HepG2 (cell line): ENCODE data around the gene CCDC88B. TPM values are rescaled to one million over a fixed set of nuclear protein-coding genes. Genes with fewer than 3 reads are reported as not detected.

ENCODE experiments used
- ATM ChIP-seq: fragments of 450-650 bp; IDR thresholded peaks from 2 replicates; pipeline ENCODE4 v1.7.1; 2017; ENCODE audit warnings: mild to moderate bottlenecking, borderline replicate concordance
- BCL6 ChIP-seq: IDR thresholded peaks from 2 replicates; pipeline ENCODE4 v1.6.1; 2016; ENCODE audit warnings: missing genetic modification reagents, missing compliant biosample characterization
- ELF4 ChIP-seq: sonication (generic); formaldehyde crosslinking; IDR thresholded peaks from 2 replicates; pipeline ENCODE4 v1.5.0; 2020; ENCODE audit warnings: missing genetic modification reagents, mild to moderate bottlenecking, moderate library complexity, borderline replicate concordance
- MLLT10 ChIP-seq: sonication (generic); formaldehyde crosslinking; IDR thresholded peaks from 2 replicates; pipeline ENCODE4 v1.4.0; 2020; ENCODE audit warnings: missing genetic modification reagents
- NFIB ChIP-seq: sonication (generic); formaldehyde crosslinking; IDR thresholded peaks from 2 replicates; pipeline ENCODE4 v1.9.0; 2021; ENCODE audit warnings: missing genetic modification reagents, mild to moderate bottlenecking, borderline replicate concordance
- PPARG ChIP-seq: conservative IDR thresholded peaks from 2 replicates; pipeline ENCODE4 v1.6.1; 2016; ENCODE audit warnings: missing biosample characterization, missing genetic modification reagents
- ZNF510 ChIP-seq: sonication (generic); formaldehyde crosslinking; IDR thresholded peaks from 2 replicates; pipeline ENCODE4 v1.4.0; 2020; ENCODE audit warnings: low read depth, mild to moderate bottlenecking, missing genetic modification reagents
- ZNF549 ChIP-seq: sonication (generic); formaldehyde crosslinking; IDR thresholded peaks from 2 replicates; pipeline ENCODE4 v1.5.0; 2020; ENCODE audit warnings: missing genetic modification reagents
- ZNF556 ChIP-seq: sonication (generic); formaldehyde crosslinking; IDR thresholded peaks from 2 replicates; pipeline ENCODE4 v1.4.0; 2020; ENCODE audit warnings: mild to moderate bottlenecking, missing genetic modification reagents, borderline replicate concordance
- ZNF724P ChIP-seq: sonication (generic); formaldehyde crosslinking; IDR thresholded peaks from 2 replicates; pipeline ENCODE4 v1.8.0; 2022; ENCODE audit warnings: missing genetic modification reagents, borderline replicate concordance
- polyA plus RNA-seq, 8 experiments: library from polyadenylated mRNA; depleted of rRNA in 3 of 8; stranded (reverse) in 7 of 8; unstranded in 1 of 8; fragments of >200 nt; fragmentation: Illumina TruSeq in 4 of 8; extraction: Trizol in 4 of 8; gene quantifications; 2 replicates each; pipeline versions ENCODE4 v1.2.1 to v1.2.3, GENCODE V29; 2011 to 2016; ENCODE audit warnings: low read depth in 4 of 8, missing spikeins in 1 of 8, mixed read lengths in 1 of 8; ENCODE audit not compliant: insufficient read depth in 1 of 8
- total RNA-seq, 5 experiments: library from RNA; depleted of rRNA; stranded (reverse); fragments of >200 nt; fragmentation: Illumina TruSeq; extraction: Trizol; gene quantifications; 2 replicates each; pipeline ENCODE4 v1.2.3, GENCODE V29; 2016; ENCODE audit warnings: low read depth in 1 of 5
- TF ChIP-seq, protein P1 (sequence below), 2 experiments: sonication (generic) in 1 of 2; formaldehyde crosslinking in 1 of 2; IDR thresholded peaks; 2 replicates each; pipeline versions ENCODE4 v1.4.0 to v1.6.1; 2016 to 2020; ENCODE audit warnings: borderline replicate concordance in 1 of 2, low read depth in 1 of 2, mild to moderate bottlenecking in 1 of 2, missing genetic modification reagents in 1 of 2
- TF ChIP-seq, protein P2 (sequence below): sonication (generic); formaldehyde crosslinking; IDR thresholded peaks from 2 replicates; pipeline ENCODE4 v1.5.0; 2020; ENCODE audit warnings: missing genetic modification reagents
- TF ChIP-seq, protein P3 (sequence below): sonication (generic); formaldehyde crosslinking; IDR thresholded peaks from 2 replicates; pipeline ENCODE4 v1.4.0; 2020; ENCODE audit warnings: mild to moderate bottlenecking, missing genetic modification reagents
- TF ChIP-seq, protein P4 (sequence below): IDR thresholded peaks from 2 replicates; pipeline ENCODE4 v1.6.1; 2012; ENCODE audit warnings: inconsistent platforms
- TF ChIP-seq, protein P5 (sequence below): sonication (generic); formaldehyde crosslinking; IDR thresholded peaks from 2 replicates; pipeline ENCODE4 v1.4.0; 2020; ENCODE audit warnings: missing genetic modification reagents
- TF ChIP-seq, protein P6 (sequence below): sonication (generic); IDR thresholded peaks from 2 replicates; pipeline ENCODE4 v1.6.1; 2016; ENCODE audit warnings: low read depth, borderline replicate concordance

Gene CCDC88B
- total and polyA plus RNA-seq, 2 of the 13 experiments (the other 11 are each of a cell fraction or from before 2014, with no cell fraction given): 3.6 to 4.8 TPM

DNA sequence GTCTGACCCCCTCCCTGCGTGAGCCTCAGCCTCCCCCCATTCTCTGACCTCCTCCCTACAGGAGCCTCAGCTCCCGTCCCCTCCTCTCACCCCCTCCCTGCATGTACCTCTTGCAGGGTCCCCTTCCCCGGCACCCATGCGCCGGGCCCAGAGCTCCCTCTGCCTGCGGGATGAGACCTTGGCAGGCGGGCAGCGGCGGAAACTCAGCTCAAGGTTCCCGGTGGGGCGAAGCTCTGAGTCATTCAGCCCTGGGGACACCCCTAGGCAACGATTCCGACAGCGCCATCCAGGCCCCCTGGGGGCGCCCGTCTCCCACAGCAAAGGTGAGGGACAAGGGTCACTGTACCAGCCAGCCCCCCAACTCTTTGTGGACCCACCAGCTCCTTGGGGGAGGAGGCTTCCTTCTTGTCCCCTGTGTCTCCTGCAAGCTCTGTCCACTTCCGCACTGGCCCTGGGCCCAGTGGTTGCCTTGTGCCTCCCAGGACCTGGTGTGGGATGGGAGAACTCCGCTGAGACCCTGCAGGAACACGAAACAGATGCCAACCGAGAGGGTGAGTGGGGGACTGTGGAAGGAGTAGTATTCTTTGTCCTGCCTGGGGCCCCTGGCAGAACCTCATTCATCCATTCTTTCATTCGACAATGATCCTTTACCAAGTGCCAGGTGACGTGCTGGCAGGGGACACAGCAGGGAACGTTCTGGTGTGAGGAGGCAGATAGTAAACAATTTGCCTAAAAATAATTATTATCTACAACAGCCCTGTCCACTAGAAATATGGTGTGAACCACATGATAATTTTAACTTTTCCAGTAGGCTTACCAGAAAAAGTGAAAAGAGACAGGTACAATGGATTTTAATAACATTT lies 15.3 kb downstream of the CCDC88B start (continued):
- TF ChIP-seq, protein P1, sequence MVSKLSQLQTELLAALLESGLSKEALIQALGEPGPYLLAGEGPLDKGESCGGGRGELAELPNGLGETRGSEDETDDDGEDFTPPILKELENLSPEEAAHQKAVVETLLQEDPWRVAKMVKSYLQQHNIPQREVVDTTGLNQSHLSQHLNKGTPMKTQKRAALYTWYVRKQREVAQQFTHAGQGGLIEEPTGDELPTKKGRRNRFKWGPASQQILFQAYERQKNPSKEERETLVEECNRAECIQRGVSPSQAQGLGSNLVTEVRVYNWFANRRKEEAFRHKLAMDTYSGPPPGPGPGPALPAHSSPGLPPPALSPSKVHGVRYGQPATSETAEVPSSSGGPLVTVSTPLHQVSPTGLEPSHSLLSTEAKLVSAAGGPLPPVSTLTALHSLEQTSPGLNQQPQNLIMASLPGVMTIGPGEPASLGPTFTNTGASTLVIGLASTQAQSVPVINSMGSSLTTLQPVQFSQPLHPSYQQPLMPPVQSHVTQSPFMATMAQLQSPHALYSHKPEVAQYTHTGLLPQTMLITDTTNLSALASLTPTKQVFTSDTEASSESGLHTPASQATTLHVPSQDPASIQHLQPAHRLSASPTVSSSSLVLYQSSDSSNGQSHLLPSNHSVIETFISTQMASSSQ (IDR thresholded peaks at IDR 0.05; ENCODE audit: low read depth): no peak
- TF ChIP-seq, protein P1 (CRISPR knock-in tag; IDR thresholded peaks at IDR 0.05; ENCODE audit: borderline replicate concordance): peak; percentile 40; the same call in 1 of the 2 replicates
- no peak for TF ChIP-seq ZNF510
- TF ChIP-seq ATM: no peak
- TF ChIP-seq ELF4 (CRISPR knock-in tag): no peak
- TF ChIP-seq, protein P2, sequence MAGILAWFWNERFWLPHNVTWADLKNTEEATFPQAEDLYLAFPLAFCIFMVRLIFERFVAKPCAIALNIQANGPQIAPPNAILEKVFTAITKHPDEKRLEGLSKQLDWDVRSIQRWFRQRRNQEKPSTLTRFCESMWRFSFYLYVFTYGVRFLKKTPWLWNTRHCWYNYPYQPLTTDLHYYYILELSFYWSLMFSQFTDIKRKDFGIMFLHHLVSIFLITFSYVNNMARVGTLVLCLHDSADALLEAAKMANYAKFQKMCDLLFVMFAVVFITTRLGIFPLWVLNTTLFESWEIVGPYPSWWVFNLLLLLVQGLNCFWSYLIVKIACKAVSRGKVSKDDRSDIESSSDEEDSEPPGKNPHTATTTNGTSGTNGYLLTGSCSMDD (CRISPR knock-in tag): no peak
- TF ChIP-seq, protein P3, sequence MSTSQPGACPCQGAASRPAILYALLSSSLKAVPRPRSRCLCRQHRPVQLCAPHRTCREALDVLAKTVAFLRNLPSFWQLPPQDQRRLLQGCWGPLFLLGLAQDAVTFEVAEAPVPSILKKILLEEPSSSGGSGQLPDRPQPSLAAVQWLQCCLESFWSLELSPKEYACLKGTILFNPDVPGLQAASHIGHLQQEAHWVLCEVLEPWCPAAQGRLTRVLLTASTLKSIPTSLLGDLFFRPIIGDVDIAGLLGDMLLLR (CRISPR knock-in tag): no peak
- TF ChIP-seq MLLT10 (CRISPR knock-in tag): no peak
- peak; percentile 45; the same call in 1 of the 2 replicates for TF ChIP-seq ZNF556 (CRISPR knock-in tag)
- peak; percentile 77 for TF ChIP-seq PPARG (CRISPR knock-in tag)
- TF ChIP-seq, protein P4, sequence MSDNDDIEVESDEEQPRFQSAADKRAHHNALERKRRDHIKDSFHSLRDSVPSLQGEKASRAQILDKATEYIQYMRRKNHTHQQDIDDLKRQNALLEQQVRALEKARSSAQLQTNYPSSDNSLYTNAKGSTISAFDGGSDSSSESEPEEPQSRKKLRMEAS: peak; percentile 51; the same call in 1 of the 2 replicates
- TF ChIP-seq, protein P5, sequence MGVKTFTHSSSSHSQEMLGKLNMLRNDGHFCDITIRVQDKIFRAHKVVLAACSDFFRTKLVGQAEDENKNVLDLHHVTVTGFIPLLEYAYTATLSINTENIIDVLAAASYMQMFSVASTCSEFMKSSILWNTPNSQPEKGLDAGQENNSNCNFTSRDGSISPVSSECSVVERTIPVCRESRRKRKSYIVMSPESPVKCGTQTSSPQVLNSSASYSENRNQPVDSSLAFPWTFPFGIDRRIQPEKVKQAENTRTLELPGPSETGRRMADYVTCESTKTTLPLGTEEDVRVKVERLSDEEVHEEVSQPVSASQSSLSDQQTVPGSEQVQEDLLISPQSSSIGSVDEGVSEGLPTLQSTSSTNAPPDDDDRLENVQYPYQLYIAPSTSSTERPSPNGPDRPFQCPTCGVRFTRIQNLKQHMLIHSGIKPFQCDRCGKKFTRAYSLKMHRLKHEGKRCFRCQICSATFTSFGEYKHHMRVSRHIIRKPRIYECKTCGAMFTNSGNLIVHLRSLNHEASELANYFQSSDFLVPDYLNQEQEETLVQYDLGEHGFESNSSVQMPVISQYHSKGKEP: no peak
- TF ChIP-seq ZNF549 (CRISPR knock-in tag): no peak
- TF ChIP-seq, protein P6, sequence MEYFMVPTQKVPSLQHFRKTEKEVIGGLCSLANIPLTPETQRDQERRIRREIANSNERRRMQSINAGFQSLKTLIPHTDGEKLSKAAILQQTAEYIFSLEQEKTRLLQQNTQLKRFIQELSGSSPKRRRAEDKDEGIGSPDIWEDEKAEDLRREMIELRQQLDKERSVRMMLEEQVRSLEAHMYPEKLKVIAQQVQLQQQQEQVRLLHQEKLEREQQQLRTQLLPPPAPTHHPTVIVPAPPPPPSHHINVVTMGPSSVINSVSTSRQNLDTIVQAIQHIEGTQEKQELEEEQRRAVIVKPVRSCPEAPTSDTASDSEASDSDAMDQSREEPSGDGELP: peak; percentile 58; the same call in 1 of the 2 replicates
- no peak for TF ChIP-seq NFIB (CRISPR knock-in tag)
- TF ChIP-seq BCL6 (CRISPR knock-in tag): no peak
- TF ChIP-seq ZNF724P (CRISPR knock-in tag): peak; percentile 40; the same call in 1 of the 2 replicates
